Breast epithelium (tissue), 4 donors: Measurements from ENCODE around the gene P2RX2. TPM values are rescaled to one million over a fixed set of nuclear protein-coding genes. Genes with fewer than 3 reads are reported as not detected.

Source experiments
- DNase-seq, 2 donors: peaks; one replicate each; pipeline ENCODE4 v3.0.0-alpha.2; 2019; ENCODE audit warnings: low spot score in 2 of 2
- H3K27ac ChIP-seq, 2 donors: fragments of 200-600 bp; sonication (generic) in 1 of 2; one replicate each; pipeline ENCODE4 v1.5.1; 2016 to 2019; ENCODE audit warnings: mild to moderate bottlenecking in 1 of 2
- H3K27me3 ChIP-seq, 2 donors: fragments of 200-600 bp; sonication (generic) in 1 of 2; one replicate each; pipeline versions ENCODE4 v1.5.1 to v1.6.0; 2017 to 2019; ENCODE audit warnings: control low read depth in 1 of 2, mild to moderate bottlenecking in 1 of 2
- H3K36me3 ChIP-seq: fragments of 200-600 bp; one replicate; pipeline ENCODE4 v1.5.1; 2019
- H3K4me1 ChIP-seq, 2 donors: fragments of 200-600 bp; sonication (generic); one replicate each; pipeline ENCODE4 v1.5.1; 2016 to 2019; ENCODE audit warnings: control low read depth in 1 of 2
- H3K4me3 ChIP-seq, 3 donors: fragments of 200-600 bp; sonication (generic); 1 replicate in 2 of 3; 2 replicates in 1 of 3; pipeline ENCODE4 v1.5.1; 2016 to 2019; ENCODE audit warnings: mild to moderate bottlenecking in 3 of 3, moderate library complexity in 2 of 3
- H3K9me3 ChIP-seq, 2 donors: fragments of 200-600 bp; sonication (generic) in 1 of 2; one replicate each; pipeline ENCODE4 v1.5.1; 2016 to 2019; ENCODE audit warnings: control low read depth in 1 of 2
- POLR2A ChIP-seq: fragments of 450-650 bp; IDR thresholded peaks from one replicate; pipeline ENCODE4 v1.6.1; 2016; ENCODE audit warnings: antibody characterized with exemption, mild to moderate bottlenecking, moderate library complexity
- POLR2AphosphoS5 ChIP-seq, 3 donors: sonication (generic); formaldehyde crosslinking; IDR thresholded peaks; one replicate each; pipeline ENCODE4 v1.6.1; 2017; ENCODE audit warnings: antibody characterized with exemption in 3 of 3
- intact Hi-C: fragments of 100-400 bp; cut with DNase I; formaldehyde crosslinking; loops from one replicate; pipeline ENCODE4 v1.15.1; 2023; ENCODE audit warnings: low total_unique reads
- total RNA-seq, 3 donors: library from RNA; depleted of rRNA; stranded (reverse); fragments of >200 nt; gene quantifications; one replicate each; pipeline ENCODE4 v1.1.0, GENCODE V29; 2016
- TF ChIP-seq, protein P1 (sequence below), 3 donors: fragments of 450-650 bp; IDR thresholded peaks; one replicate each; pipeline ENCODE4 v1.5.1; 2016 to 2017; ENCODE audit warnings: antibody characterized with exemption in 3 of 3, mild to moderate bottlenecking in 3 of 3, moderate library complexity in 3 of 3

P2RX2 gene
- total RNA-seq, 3 donors from 2014 or later: 0.29 to 0.48 TPM; not detected in 1

DNA sequence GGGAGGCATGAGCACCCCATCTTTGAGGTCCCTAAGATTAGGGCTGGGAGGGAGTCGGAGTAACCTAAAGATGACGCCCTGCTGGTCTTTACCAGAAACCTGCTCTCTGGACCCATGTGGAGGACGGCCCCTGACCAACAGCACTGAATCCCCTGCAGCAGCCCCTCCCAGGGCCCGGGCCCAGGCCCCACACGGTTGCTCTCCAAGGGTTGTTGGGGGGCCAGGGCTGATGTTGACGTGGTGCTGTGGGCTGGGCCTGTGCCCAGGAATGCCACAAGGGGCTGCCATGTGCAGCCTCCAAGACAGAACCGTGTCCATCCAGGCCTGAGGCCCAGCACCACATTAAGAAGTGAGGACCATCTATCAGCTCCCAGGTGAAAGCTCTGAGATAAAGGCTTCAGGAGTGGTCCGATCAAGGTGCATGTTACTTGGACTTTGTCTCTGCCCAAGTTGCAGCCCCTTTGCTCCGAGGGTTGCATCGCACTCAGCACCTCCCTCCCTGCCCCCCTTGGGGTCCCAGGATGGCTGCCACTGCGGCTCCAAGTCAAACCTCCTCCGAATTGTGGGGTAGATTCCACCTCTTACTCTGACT lies 37.8 kb upstream of the P2RX2 start:
- no peaks in the 10 kb centered on the region for H3K9me3 ChIP-seq
- H3K27ac ChIP-seq: no peak overlapping the region
- no peaks in the 10 kb centered on the region for H3K36me3 ChIP-seq
- intact Hi-C loops: no loop called here
- H3K4me1 ChIP-seq: no peaks in the 10 kb centered on the region
- no peak for TF ChIP-seq POLR2AphosphoS5 (IDR thresholded peaks at IDR 0.05)
- TF ChIP-seq, protein P1, sequence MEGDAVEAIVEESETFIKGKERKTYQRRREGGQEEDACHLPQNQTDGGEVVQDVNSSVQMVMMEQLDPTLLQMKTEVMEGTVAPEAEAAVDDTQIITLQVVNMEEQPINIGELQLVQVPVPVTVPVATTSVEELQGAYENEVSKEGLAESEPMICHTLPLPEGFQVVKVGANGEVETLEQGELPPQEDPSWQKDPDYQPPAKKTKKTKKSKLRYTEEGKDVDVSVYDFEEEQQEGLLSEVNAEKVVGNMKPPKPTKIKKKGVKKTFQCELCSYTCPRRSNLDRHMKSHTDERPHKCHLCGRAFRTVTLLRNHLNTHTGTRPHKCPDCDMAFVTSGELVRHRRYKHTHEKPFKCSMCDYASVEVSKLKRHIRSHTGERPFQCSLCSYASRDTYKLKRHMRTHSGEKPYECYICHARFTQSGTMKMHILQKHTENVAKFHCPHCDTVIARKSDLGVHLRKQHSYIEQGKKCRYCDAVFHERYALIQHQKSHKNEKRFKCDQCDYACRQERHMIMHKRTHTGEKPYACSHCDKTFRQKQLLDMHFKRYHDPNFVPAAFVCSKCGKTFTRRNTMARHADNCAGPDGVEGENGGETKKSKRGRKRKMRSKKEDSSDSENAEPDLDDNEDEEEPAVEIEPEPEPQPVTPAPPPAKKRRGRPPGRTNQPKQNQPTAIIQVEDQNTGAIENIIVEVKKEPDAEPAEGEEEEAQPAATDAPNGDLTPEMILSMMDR (IDR thresholded peaks at IDR 0.05): no peak
- no peak for TF ChIP-seq POLR2A
- no peak overlapping the region for H3K4me3 ChIP-seq
- no peak for DNase-seq
- no peaks in the 10 kb centered on the region for H3K27me3 ChIP-seq

DNA sequence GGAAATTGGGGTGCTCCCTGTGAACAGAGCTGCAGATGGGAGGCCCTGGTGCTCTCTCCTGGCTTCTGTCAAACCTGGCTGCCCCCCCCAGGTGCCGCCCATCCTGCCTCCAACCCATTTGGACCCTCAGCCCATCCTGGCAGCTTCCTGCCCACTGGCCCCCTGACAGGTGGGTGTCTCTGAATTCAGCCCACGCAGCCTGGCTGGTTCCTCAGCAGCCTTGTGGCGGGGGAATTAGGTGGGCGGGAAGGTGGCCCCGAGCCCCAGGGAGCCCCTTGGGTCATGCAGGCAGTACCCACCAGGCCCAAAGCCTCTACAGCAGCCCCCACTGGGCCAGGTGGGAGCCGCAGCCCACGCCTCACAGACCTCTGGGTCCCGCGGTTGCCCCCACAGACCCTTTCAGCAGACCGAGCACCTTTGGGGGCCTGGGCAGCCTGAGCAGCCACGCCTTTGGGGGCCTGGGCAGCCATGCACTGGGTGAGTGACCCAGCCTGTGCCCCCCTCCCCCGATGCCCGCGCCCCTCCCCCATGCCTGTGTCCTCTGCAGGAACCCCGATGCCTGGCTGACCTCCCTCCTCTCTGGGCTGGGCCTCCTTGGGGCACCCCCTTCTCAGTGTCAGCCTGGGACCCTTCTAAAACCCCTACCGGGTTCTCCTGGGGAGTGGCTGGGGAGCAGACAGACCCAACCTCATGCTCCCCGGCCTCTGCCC lies 37.1 kb upstream of the P2RX2 start:
- Histone ChIP-seq H3K36me3 (no peaks in the 10 kb centered on the region), H3K9me3 (no peaks in the 10 kb centered on the region), H3K4me3 (no peak overlapping the region), H3K27ac (no peak overlapping the region), H3K27me3 (no peaks in the 10 kb centered on the region), H3K4me1 (no peaks in the 10 kb centered on the region)
- intact Hi-C loops: no loop called here
- no peak for DNase-seq
- TF ChIP-seq, protein P1 (IDR thresholded peaks at IDR 0.05): no peak

DNA sequence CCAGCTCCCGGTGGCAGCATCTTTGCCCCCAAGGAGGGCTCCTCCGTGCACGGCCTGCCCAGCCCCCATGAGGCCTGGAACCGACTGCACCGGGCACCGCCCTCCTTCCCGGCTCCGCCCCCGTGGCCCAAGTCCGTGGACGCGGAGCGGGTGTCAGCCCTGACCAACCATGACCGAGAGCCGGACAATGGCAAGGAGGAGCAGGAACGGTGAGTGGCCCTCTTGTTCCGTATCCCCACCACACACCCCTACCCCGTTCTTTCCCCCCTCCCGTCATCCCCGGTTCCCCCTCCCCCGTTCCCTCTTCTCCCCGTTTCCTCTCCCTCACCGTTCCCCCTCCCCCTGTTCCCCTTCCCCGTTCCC lies 36.5 kb upstream of the P2RX2 start:
- H3K27ac ChIP-seq: no peak overlapping the region
- DNase-seq: no peak
- H3K36me3 ChIP-seq: no peaks in the 10 kb centered on the region
- TF ChIP-seq POLR2A (no peak), POLR2AphosphoS5 (IDR thresholded peaks at IDR 0.05) (no peak)
- TF ChIP-seq, protein P1 (IDR thresholded peaks at IDR 0.05): no peak
- intact Hi-C loops: no loop called here
- H3K9me3 ChIP-seq: no peaks in the 10 kb centered on the region
- no peaks in the 10 kb centered on the region for H3K4me1 ChIP-seq
- H3K4me3 ChIP-seq: peak overlapping the region in 1 of 3 donors; percentile 31
- no peaks in the 10 kb centered on the region for H3K27me3 ChIP-seq

DNA sequence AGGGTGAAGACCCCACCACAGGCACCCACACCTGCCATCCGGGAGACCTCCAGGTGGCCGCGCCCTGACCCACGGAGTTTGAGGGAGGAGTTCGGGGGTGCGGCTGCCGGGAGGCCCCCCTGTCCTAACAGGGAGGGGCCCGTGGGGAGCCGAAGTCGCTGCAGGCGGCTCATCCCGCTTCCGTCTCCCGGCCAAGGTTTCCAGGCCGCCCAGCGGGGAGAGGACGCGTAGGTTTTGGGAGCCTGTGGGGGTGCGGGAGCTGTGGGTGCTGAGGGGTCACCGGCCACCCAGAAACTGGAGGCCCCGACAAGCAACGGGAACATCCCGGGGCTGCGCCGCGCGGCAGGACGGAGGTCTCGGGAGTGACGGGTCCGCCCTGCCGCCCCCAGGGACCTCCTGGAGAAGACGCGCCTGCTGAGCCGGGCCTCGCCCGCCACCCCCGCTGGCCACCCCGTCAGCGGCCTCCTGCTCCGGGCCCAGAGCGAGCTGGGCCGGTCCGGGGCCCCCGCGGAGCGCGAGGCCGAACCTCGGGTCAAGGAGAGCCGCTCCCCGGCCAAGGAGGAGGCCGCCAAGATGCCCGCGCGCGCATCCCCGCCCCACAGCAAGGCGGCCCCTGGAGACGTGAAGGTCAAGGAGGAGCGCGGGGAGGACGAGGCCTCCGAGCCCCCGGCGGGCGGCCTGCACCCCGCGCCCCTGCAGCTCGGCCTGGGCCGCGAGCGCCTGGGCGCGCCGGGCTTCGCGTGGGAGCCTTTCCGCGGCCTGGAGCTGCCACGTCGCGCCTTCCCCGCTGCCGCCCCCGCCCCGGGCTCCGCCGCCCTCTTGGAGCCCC lies 35.8 kb upstream of the P2RX2 start:
- Histone ChIP-seq H3K27me3 (no peaks in the 10 kb centered on the region), H3K27ac (no peak overlapping the region), H3K9me3 (no peaks in the 10 kb centered on the region), H3K4me3 (peak overlapping the region in 1 of 3 donors; percentile 31), H3K36me3 (no peaks in the 10 kb centered on the region), H3K4me1 (no peaks in the 10 kb centered on the region)
- intact Hi-C loops: no loop called here
- TF ChIP-seq POLR2AphosphoS5 (IDR thresholded peaks at IDR 0.05): no peak
- TF ChIP-seq, protein P1 (IDR thresholded peaks at IDR 0.05): no peak
- no peak for TF ChIP-seq POLR2A
- no peak for DNase-seq

DNA sequence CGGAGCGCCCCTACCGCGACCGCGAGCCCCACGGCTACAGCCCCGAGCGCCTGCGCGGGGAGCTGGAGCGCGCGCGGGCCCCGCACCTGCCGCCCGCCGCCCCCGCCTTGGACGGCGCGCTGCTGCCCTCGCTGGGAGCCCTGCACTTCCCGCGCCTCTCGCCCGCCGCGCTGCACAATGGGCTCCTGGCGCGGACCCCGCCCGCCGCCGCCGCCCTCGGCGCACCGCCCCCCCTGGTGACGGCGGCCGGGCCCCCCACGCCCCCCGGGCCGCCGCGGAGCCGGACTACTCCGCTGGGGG lies 35.2 kb upstream of the P2RX2 start:
- H3K4me3 ChIP-seq: no peak overlapping the region
- no peaks in the 10 kb centered on the region for H3K9me3 ChIP-seq
- intact Hi-C loops: no loop called here
- DNase-seq: no peak
- H3K4me1 ChIP-seq: no peaks in the 10 kb centered on the region
- H3K27ac ChIP-seq: no peak overlapping the region
- H3K36me3 ChIP-seq: no peaks in the 10 kb centered on the region
- TF ChIP-seq, protein P1 (IDR thresholded peaks at IDR 0.05): no peak
- TF ChIP-seq POLR2AphosphoS5 (IDR thresholded peaks at IDR 0.05): no peak
- no peak for TF ChIP-seq POLR2A
- H3K27me3 ChIP-seq: no peaks in the 10 kb centered on the region
